OCI-LY1 (cell line): Measurements from ENCODE around the gene GRK5.

Experiments used
- H2AFZ ChIP-seq: fragments of 200-600 bp; sonication (generic), shearing (Covaris generic); 2 replicates; pipeline ENCODE4 v1.6.0; 2014; ENCODE audit warnings: antibody characterized with exemption, mild to moderate bottlenecking, low read length
- H3F3A ChIP-seq: fragments of 200-600 bp; sonication (generic), shearing (Covaris generic); 2 replicates; pipeline ENCODE4 v1.6.0; 2014; ENCODE audit warnings: mild to moderate bottlenecking, antibody characterized with exemption, low read length, moderate library complexity; ENCODE audit not compliant: insufficient read depth
- H3K27ac ChIP-seq: fragments of 200-600 bp; sonication (generic); 2 replicates; pipeline ENCODE4 v1.5.1; 2014; ENCODE audit warnings: low read length, mixed run types, mild to moderate bottlenecking, low read depth; ENCODE audit not compliant: poor library complexity, severe bottlenecking
- H3K27me3 ChIP-seq: fragments of 200-600 bp; sonication (generic); 2 replicates; pipeline ENCODE4 v1.6.0; 2014; ENCODE audit warnings: antibody characterized with exemption, mild to moderate bottlenecking, low read length, moderate library complexity; ENCODE audit not compliant: insufficient read depth
- H3K36me3 ChIP-seq: fragments of 200-600 bp; sonication (generic); 2 replicates; pipeline ENCODE4 v1.6.1; 2014; ENCODE audit warnings: mild to moderate bottlenecking, antibody characterized with exemption, low read length, moderate library complexity, mixed read lengths; ENCODE audit not compliant: insufficient read depth
- H3K4me1 ChIP-seq: fragments of 200-600 bp; sonication (generic); 2 replicates; pipeline ENCODE4 v1.5.1; 2014; ENCODE audit warnings: mild to moderate bottlenecking, low read length, moderate library complexity; ENCODE audit not compliant: insufficient read depth, severe bottlenecking
- H3K4me2 ChIP-seq: fragments of 200-600 bp; sonication (generic), shearing (Covaris generic); 2 replicates; pipeline ENCODE4 v1.6.1; 2014; ENCODE audit warnings: low read length
- H3K4me3 ChIP-seq: fragments of 200-600 bp; sonication (generic); 2 replicates; pipeline ENCODE4 v1.5.1; 2014; ENCODE audit warnings: low read length, low read depth, mild to moderate bottlenecking, mixed read lengths; ENCODE audit not compliant: poor library complexity, severe bottlenecking
- H3K79me2 ChIP-seq: fragments of 200-600 bp; shearing (Covaris generic); 2 replicates; pipeline ENCODE4 v1.6.1; 2016; ENCODE audit warnings: mixed run types, low read length, mixed read lengths; ENCODE audit not compliant: insufficient read depth
- H3K9ac ChIP-seq: fragments of 200-600 bp; sonication (generic), shearing (Covaris generic); 2 replicates; pipeline ENCODE4 v1.6.1; 2014; ENCODE audit warnings: mild to moderate bottlenecking, low read length, mixed read lengths
- H3K9me2 ChIP-seq: fragments of 200-600 bp; sonication (generic), shearing (Covaris generic); 2 replicates; pipeline ENCODE4 v1.6.1; 2014; ENCODE audit warnings: low read depth, mild to moderate bottlenecking, low read length, mixed read lengths
- H3K9me3 ChIP-seq: fragments of 200-600 bp; shearing (Covaris generic); 2 replicates; pipeline ENCODE4 v1.6.1; 2014; ENCODE audit warnings: low read length, mixed read lengths
- H4K20me1 ChIP-seq: fragments of 200-600 bp; sonication (generic), shearing (Covaris generic); 2 replicates; pipeline ENCODE4 v1.6.0; 2016; ENCODE audit warnings: mild to moderate bottlenecking, low read length; ENCODE audit not compliant: insufficient read depth
- CTCF ChIP-seq: fragments of 200-600 bp; sonication (generic), shearing (Covaris generic); IDR thresholded peaks from 2 replicates; pipeline ENCODE4 v1.5.1; 2017; ENCODE audit warnings: mild to moderate bottlenecking, antibody characterized with exemption, low read length, moderate library complexity, mixed read lengths
- EZH2 ChIP-seq: fragments of 200-600 bp; sonication (generic), shearing (Covaris generic); IDR thresholded peaks from 2 replicates; pipeline ENCODE4 v1.8.0; 2017; ENCODE audit warnings: borderline replicate concordance, mixed run types, mild to moderate bottlenecking, antibody characterized with exemption, low read length, moderate library complexity, mixed read lengths

The GRK5 gene

GRCh38 chr10:119457966-119458766, 250.8 kb downstream of the GRK5 start:
- Histone ChIP-seq H3K27ac (no peak overlapping the region), H3K9ac (no peak overlapping the region), H3K9me2 (no peaks in the 10 kb centered on the region), H3K27me3 (peaks cover 13% of the 10 kb centered on the region), H4K20me1 (no peaks in the 10 kb centered on the region), H3K9me3 (no peaks in the 10 kb centered on the region), H3F3A (no peaks in the 10 kb centered on the region), H2AFZ (no peak overlapping the region), H3K79me2 (no peaks in the 10 kb centered on the region), H3K36me3 (no peaks in the 10 kb centered on the region; the same call in 1 of the 2 replicates), H3K4me3 (no peak overlapping the region), H3K4me2 (no peak overlapping the region), H3K4me1 (peaks cover 4% of the 10 kb centered on the region)
- no peak for TF ChIP-seq CTCF
- TF ChIP-seq EZH2, result no peak

GRCh38 chr10:119459681-119460340, 252.4 kb downstream of the GRK5 start:
- H3K27me3 ChIP-seq, result peaks cover 18% of the 10 kb centered on the region
- no peak overlapping the region for H3K4me2 ChIP-seq
- H3K9ac ChIP-seq, result no peak overlapping the region
- H3K27ac ChIP-seq, result no peak overlapping the region
- H3F3A ChIP-seq, result no peaks in the 10 kb centered on the region
- no peak overlapping the region for H3K4me3 ChIP-seq
- H3K36me3 ChIP-seq, result peaks cover 3% of the 10 kb centered on the region; the same call in 1 of the 2 replicates
- H3K9me3 ChIP-seq, result no peaks in the 10 kb centered on the region
- H2AFZ ChIP-seq, result no peak overlapping the region
- H3K9me2 ChIP-seq, result no peaks in the 10 kb centered on the region
- no peaks in the 10 kb centered on the region for H4K20me1 ChIP-seq
- H3K4me1 ChIP-seq, result peaks cover 4% of the 10 kb centered on the region
- H3K79me2 ChIP-seq, result no peaks in the 10 kb centered on the region
- TF ChIP-seq EZH2 (no peak), CTCF (no peak)

GRCh38 chr10:119460369-119461195, 253.2 kb downstream of the GRK5 start:
- H3K79me2 ChIP-seq, result no peaks in the 10 kb centered on the region
- H3K4me3 ChIP-seq, result no peak overlapping the region
- peaks cover 3% of the 10 kb centered on the region; the same call in 1 of the 2 replicates for H3K36me3 ChIP-seq
- no peak for TF ChIP-seq CTCF
- no peak for TF ChIP-seq EZH2
- H3K9me2 ChIP-seq, result no peaks in the 10 kb centered on the region
- no peaks in the 10 kb centered on the region for H3K9me3 ChIP-seq
- no peak overlapping the region for H2AFZ ChIP-seq
- H4K20me1 ChIP-seq, result no peaks in the 10 kb centered on the region
- H3K9ac ChIP-seq, result no peak overlapping the region
- H3K27ac ChIP-seq, result no peak overlapping the region
- no peaks in the 10 kb centered on the region for H3F3A ChIP-seq
- H3K4me1 ChIP-seq, result peaks cover 2% of the 10 kb centered on the region
- no peak overlapping the region for H3K4me2 ChIP-seq
- H3K27me3 ChIP-seq, result peaks cover 18% of the 10 kb centered on the region
